Posterior cingulate gyrus (tissue), 11 donors: Measurements from ENCODE around the gene KRT82.
"Not testable (repeated sequence)": the region's sequence is repeated elsewhere in the genome, so short reads cannot be mapped to it uniquely, and the experiment has no call there.

Source experiments
- DNase-seq, 10 donors: peaks; one replicate each; pipeline versions ENCODE4 v3.0.0 to v3.0.0-alpha.2; 2020 to 2021; ENCODE audit warnings: mixed read lengths in 3 of 10
- intact Hi-C: fragments of 100-400 bp; cut with DNase I; formaldehyde crosslinking; loops from one replicate; pipeline ENCODE4 v1.15.1; 2023

KRT82 gene

GRCh38 chr12:52413782-52414345 lies 7.7 kb upstream of the KRT82 start:
- peak in 3 of 10 donors; percentile 22 to 87 (median 63) for DNase-seq
- intact Hi-C loops = no loop called here

GRCh38 chr12:52413202-52413601 lies 7.1 kb upstream of the KRT82 start:
- intact Hi-C loops = no loop called here
- no peak for DNase-seq

- intact Hi-C loops = no loop called here
Measured at GRCh38 chr12:52411815-52412214, 5.7 kb upstream of the KRT82 start.

GRCh38 chr12:52410589-52411248 lies 4.6 kb upstream of the KRT82 start:
- intact Hi-C loops = not testable (repeated sequence)
- DNase-seq = peak in 2 of 10 donors; percentile 10 to 26

More at GRCh38 chr12:52411815-52412214, 5.7 kb upstream of the KRT82 start:
- peak in 1 of 10 donors; percentile 54 for DNase-seq

GRCh38 chr12:52407918-52408317 lies 1.8 kb upstream of the KRT82 start:
- intact Hi-C loops = no loop called here
- DNase-seq = peak in 1 of 10 donors; percentile 24

- peak in 2 of 10 donors; percentile 31 to 46 for DNase-seq
- intact Hi-C loops = no loop called here
Measured at GRCh38 chr12:52404951-52405350, 1.2 kb downstream of the KRT82 start.

- peak in 1 of 10 donors; percentile 52 for DNase-seq
- intact Hi-C loops = no loop called here
Measured at GRCh38 chr12:52403561-52403960, 2.6 kb downstream of the KRT82 start.

GRCh38 chr12:52402873-52403540 lies 3.1 kb downstream of the KRT82 start:
- intact Hi-C loops = no loop called here
- DNase-seq = peak in 2 of 10 donors; percentile 29 to 47

- DNase-seq = peak in 1 of 10 donors; percentile 36
- intact Hi-C loops = no loop called here
Measured at GRCh38 chr12:52402377-52402776, 3.8 kb downstream of the KRT82 start.

GRCh38 chr12:52401926-52402325 lies 4.2 kb downstream of the KRT82 start:
- intact Hi-C loops = no loop called here
- DNase-seq = peak in 2 of 10 donors; percentile 18 to 35

GRCh38 chr12:52401526-52401925 lies 4.6 kb downstream of the KRT82 start:
- peak in 2 of 10 donors; percentile 13 to 57 for DNase-seq
- intact Hi-C loops = no loop called here

- DNase-seq = peak in 1 of 10 donors; percentile 70
- intact Hi-C loops = no loop called here
Measured at GRCh38 chr12:52400906-52401305, 5.2 kb downstream of the KRT82 start.

- intact Hi-C loops = no loop called here
- DNase-seq = peak in 1 of 10 donors; percentile 63
Measured at GRCh38 chr12:52399756-52400155, 6.4 kb downstream of the KRT82 start.

GRCh38 chr12:52398176-52398575 lies 8.0 kb downstream of the KRT82 start:
- intact Hi-C loops = no loop called here
- DNase-seq = no peak

- DNase-seq = peak in 1 of 10 donors; percentile 62
- intact Hi-C loops = no loop called here
Measured at GRCh38 chr12:52396656-52397055, 9.5 kb downstream of the KRT82 start.

- DNase-seq = peak in 3 of 10 donors; percentile 55 to 77 (median 73)
- intact Hi-C loops = no loop called here
Measured at GRCh38 chr12:52395761-52396434, 10.2 kb downstream of the KRT82 start.

GRCh38 chr12:52394836-52395405 lies 11.2 kb downstream of the KRT82 start:
- peak in 3 of 10 donors; percentile 36 to 61 (median 45) for DNase-seq
- intact Hi-C loops = no loop called here

- intact Hi-C loops = no loop called here
- peak in 2 of 10 donors; percentile 15 to 19 for DNase-seq
Measured at GRCh38 chr12:52392465-52393007, 13.6 kb downstream of the KRT82 start.

GRCh38 chr12:52391618-52392002 lies 14.5 kb downstream of the KRT82 start:
- peak; percentile 39 to 96 (median 74) for DNase-seq
- intact Hi-C loops = no loop called here
